ENCODE results near the gene CYLD. TPM values are rescaled to one million over a fixed set of nuclear protein-coding genes. Genes with fewer than 3 reads are reported as not detected.

The CYLD gene
- total RNA-seq, 1 donor from 2014 or later, result 33.2 TPM

DNA sequence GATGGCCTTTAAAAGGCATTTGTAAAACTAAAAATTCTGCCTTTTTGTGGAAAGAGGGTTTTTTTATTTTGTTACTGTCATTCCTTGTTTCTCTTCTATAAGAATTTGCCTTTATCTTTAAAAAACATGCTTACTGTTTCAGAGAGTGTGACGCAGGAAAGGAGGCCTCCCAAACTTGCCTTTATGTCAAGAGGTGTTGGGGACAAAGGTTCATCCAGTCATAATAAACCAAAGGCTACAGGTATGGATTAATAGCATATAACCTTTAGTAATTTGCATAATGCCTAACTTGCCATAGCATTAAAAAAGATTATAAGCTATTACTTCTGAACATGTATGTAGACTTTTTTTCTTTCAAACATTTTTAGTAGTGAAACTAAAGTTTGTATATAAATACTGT is 34.2 kb downstream of the CYLD start:
- Histone ChIP-seq H3K27ac (no peak overlapping the region), H3K36me3 (peaks cover 10 to 23% of the 10 kb centered on the region in 2 donors), H3K9me3 (no peaks in the 10 kb centered on the region), H3K27me3 (no peaks in the 10 kb centered on the region), H3K4me1 (no peaks in the 10 kb centered on the region), H3K4me3 (no peak overlapping the region)
- no peak for DNase-seq (ENCODE audit: low spot score in 2 of 2)
- intact Hi-C loops (cut with DNase I), result no loop called here
- TF ChIP-seq, protein P1, sequence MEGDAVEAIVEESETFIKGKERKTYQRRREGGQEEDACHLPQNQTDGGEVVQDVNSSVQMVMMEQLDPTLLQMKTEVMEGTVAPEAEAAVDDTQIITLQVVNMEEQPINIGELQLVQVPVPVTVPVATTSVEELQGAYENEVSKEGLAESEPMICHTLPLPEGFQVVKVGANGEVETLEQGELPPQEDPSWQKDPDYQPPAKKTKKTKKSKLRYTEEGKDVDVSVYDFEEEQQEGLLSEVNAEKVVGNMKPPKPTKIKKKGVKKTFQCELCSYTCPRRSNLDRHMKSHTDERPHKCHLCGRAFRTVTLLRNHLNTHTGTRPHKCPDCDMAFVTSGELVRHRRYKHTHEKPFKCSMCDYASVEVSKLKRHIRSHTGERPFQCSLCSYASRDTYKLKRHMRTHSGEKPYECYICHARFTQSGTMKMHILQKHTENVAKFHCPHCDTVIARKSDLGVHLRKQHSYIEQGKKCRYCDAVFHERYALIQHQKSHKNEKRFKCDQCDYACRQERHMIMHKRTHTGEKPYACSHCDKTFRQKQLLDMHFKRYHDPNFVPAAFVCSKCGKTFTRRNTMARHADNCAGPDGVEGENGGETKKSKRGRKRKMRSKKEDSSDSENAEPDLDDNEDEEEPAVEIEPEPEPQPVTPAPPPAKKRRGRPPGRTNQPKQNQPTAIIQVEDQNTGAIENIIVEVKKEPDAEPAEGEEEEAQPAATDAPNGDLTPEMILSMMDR (IDR thresholded peaks at IDR 0.05), result no peak

DNA sequence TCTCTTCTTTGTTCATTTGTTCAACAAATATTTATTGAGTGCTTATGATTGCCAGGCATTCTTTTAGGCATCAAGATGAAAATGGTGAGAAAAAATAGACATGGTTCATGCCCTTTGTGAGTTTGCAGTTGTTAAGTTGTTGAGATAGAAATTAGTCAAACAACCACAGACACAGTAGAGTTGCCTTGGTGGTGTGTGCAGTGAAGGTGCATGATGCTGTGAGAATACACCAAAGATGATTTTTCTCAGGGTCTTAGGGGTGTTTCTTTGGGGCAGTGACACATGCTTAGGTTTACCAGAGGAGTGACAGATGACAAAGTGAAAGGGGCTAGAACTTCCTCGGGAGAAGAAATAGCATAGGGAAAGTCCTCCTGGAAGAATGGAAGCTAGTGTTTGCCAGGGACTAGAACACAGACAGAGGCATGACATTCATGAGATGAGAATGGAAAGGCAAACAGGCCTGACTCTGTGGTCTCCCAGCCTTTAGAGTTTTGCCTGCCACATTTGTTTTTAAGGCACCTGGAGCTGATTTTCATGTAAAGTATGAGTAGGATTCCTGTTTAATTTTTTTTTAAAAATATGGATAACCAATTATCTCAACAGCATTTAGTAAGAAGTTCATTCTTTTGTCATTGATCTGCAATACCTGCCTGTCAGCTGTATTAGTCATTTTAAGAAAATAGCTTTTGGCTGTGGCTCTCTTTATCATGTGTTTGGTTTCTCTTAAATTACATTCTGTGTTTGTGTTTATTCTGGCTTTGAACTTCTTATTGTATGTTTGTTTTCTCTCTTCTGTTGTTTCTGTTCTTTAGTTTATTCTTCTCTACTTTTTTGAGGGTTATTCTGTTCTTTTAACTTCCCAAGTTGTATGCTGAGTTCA is 36.6 kb downstream of the CYLD start:
- H3K27ac ChIP-seq, result no peak overlapping the region
- TF ChIP-seq, protein P1 (IDR thresholded peaks at IDR 0.05), result no peak
- DNase-seq (ENCODE audit: low spot score in 2 of 2), result no peak
- intact Hi-C loops (cut with DNase I), result no loop called here
- no peaks in the 10 kb centered on the region for H3K27me3 ChIP-seq
- H3K36me3 ChIP-seq, result peaks cover 15 to 48% of the 10 kb centered on the region in 2 donors
- H3K9me3 ChIP-seq, result no peaks in the 10 kb centered on the region
- H3K4me3 ChIP-seq, result no peak overlapping the region
- H3K4me1 ChIP-seq, result no peaks in the 10 kb centered on the region

DNA sequence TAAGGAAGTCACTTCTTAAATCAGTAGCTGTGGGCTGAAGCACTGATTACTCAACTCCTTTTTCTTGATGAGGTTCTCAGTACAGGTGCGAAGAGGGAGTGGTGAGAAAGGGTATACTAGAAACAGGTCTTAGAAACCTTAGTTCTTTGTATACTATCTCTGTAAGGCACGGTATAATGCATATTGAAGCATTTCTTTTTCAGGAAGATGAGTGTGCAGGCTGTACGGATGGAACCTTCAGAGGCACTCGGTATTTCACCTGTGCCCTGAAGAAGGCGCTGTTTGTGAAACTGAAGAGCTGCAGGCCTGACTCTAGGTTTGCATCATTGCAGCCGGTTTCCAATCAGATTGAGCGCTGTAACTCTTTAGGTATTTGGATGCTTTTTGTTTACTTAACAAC is 39.2 kb downstream of the CYLD start:
- no peaks in the 10 kb centered on the region for H3K27me3 ChIP-seq
- no peak for DNase-seq (ENCODE audit: low spot score in 2 of 2)
- intact Hi-C loops (cut with DNase I), result no loop called here
- TF ChIP-seq, protein P1 (IDR thresholded peaks at IDR 0.05), result no peak
- no peaks in the 10 kb centered on the region for H3K9me3 ChIP-seq
- H3K36me3 ChIP-seq, result peaks cover 24 to 69% of the 10 kb centered on the region in 2 donors
- no peak overlapping the region for H3K27ac ChIP-seq
- no peaks in the 10 kb centered on the region for H3K4me1 ChIP-seq
- H3K4me3 ChIP-seq, result no peak overlapping the region

DNA sequence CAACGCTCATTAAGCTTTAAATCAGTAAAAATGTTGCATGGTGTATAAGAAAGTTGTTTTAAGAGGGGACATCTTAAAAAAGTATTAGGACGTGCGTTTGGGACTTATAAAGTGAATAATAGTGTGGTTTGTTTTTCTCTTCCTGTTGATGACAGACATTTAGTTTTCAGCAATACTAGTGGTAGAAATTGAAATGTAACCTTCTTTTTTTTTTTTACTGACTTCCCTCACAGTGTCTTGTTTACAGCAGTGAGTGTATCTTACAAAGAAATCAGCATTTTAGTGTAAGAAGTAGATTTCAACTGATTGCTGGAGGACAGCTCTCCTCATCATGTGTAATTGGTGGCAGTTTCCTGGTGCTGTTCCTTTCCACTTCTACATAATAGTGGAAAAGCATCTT is 39.6 kb downstream of the CYLD start:
- Histone ChIP-seq H3K4me1 (no peaks in the 10 kb centered on the region), H3K27me3 (no peaks in the 10 kb centered on the region), H3K4me3 (no peak overlapping the region), H3K27ac (no peak overlapping the region), H3K36me3 (peaks cover 24 to 70% of the 10 kb centered on the region in 2 donors), H3K9me3 (no peaks in the 10 kb centered on the region)
- TF ChIP-seq, protein P1 (IDR thresholded peaks at IDR 0.05), result no peak
- DNase-seq (ENCODE audit: low spot score in 2 of 2), result no peak
- intact Hi-C loops (cut with DNase I), result no loop called here

DNA sequence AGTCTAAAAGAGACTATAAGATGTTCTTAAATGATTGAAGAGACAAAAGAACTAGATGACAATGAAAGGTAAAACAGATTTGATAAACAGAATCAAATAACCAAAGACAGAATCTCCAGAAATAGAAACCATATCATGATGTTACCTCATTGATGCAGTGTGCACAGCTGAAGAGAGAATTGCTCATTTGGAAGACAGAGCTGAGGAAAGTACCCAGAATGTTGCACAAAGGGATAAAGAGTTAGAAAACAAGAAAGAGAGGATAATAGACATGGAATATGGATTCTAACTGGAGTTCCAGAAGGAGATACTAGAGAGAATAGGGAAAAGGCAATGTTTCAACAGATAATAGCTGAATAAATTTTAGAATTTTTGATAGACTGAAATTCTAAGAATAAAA is 47.9 kb downstream of the CYLD start:
- DNase-seq (ENCODE audit: low spot score in 2 of 2), result no peak
- intact Hi-C loops (cut with DNase I), result no loop called here
- H3K27ac ChIP-seq, result no peak overlapping the region
- H3K4me1 ChIP-seq, result no peaks in the 10 kb centered on the region
- TF ChIP-seq, protein P1 (IDR thresholded peaks at IDR 0.05), result no peak
- H3K27me3 ChIP-seq, result no peaks in the 10 kb centered on the region
- peaks cover 34 to 53% of the 10 kb centered on the region in 2 donors for H3K36me3 ChIP-seq
- no peak overlapping the region for H3K4me3 ChIP-seq
- H3K9me3 ChIP-seq, result peaks cover 0 to 4% of the 10 kb centered on the region in 2 donors

Data from ascending aorta (tissue), 2 donors.